ENCODE data around the gene SVIL.
"Not testable (repeated sequence)": the region's sequence is repeated elsewhere in the genome, so short reads cannot be mapped to it uniquely, and the experiment has no call there.

The SVIL gene

GRCh38 chr10:29535778-29536453 is 98.9 kb downstream of the SVIL start:
- no peak for DNase-seq

DNA sequence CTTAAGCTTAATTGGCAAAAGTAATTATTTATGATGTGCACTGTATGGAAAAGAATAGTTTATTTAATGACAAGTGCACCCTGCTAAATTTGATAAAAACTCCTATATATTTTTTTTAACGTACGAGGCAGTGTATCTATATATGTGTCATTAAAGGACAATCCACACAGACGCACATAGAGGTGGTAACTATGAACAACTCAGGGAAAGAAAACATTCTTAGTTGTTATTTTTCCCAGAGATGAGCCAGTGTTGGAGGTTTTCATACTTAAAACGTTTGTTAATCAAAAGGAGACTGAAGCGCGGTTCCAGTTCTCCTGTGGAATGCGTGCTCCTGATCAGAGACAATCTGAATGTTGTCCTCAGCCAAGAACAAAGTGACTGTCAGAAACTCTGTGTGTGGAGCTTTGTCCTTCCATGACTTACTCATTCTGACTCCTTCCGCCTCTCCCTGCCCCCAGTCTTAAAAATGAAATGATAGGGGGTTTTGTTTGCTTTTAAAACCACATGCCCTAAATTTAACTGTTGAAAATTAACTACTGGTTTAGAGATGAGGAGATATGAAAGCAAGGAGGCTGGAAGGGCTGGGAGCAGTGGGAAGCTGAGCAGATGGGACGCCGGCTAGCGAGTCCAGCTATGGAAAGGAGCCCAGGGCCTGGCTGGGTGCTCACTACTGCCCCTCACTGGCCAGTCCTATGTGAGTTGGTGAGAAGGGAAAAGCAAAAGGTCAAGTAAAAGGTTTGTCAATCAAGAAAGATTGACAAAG is 99.6 kb downstream of the SVIL start:
- DNase-seq, result peak; percentile 24

GRCh38 chr10:29534590-29534989 is 100.2 kb downstream of the SVIL start:
- DNase-seq, result no peak

DNA sequence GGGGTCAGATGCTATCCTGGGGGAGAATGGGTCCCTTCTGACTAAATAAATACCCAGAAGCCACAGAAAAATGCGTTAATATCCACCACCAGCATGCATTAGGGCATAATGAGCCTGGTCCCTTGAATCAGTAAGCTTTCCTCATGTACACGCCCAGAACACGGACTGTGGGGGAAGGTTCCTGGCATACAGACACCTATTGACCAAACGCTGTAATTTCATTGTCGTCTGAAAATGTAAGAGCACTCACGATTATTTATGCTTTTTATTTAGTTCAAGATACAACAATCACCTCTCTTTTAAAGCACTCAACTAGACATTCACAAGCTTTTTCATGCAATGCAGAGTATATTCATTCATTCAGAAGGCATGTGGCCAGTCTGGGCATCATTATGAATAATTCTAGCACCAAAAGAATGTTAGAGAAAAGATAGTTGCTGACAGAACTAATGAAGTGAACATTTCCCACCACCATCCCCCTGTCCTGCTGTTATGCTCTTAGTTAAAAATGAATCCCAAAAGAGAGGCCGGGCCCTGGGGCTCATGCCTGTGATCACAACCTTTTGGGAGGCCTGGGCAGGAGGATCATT is 101.0 kb downstream of the SVIL start:
- DNase-seq, result no peak

GRCh38 chr10:29533046-29533445 is 101.7 kb downstream of the SVIL start:
- DNase-seq, result no peak

GRCh38 chr10:29532256-29532878 is 102.4 kb downstream of the SVIL start:
- no peak for DNase-seq

- DNase-seq, result no peak
These were observed 104.4 kb downstream of the SVIL start for GRCh38 chr10:29530112-29530976.

- DNase-seq, result no peak
These were observed 105.6 kb downstream of the SVIL start for GRCh38 chr10:29529146-29529545.

DNA sequence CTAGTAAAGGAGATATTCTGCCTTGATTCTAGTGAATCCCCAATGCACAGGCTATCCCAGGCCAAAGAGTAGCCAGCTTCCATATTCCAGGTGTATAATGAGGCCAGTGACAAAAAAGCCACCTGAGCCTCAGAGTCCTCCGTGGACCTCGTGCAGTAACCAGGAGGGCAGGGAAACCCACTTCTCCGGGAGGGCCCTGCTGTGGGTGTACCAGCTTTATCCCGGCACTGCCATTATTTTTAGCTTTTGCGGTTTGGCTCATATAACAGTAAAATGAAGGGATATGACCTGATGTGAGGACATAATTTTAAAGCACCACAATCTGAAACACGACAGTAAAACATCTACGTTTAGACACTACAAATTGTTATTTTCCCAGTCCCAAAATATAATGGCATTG is 109.0 kb downstream of the SVIL start:
- DNase-seq, result no peak

DNA sequence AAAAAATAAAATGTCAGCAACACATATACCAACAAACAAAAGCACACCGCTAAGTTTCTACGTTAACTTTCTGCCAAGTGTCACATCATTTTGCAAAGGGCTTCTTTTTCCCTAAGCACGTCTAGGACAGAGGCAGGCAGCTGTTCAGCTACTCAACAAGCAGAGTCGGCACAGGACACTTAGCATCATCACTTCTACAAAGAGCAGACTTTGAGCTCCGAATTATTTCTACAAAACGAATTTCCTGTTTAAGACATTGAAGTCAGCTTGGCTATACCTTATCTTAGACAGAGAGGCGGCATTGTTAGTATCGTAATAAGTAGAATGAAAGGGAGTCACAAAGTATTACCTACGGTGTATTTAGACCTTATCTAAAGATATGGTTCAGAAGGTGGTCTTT is 110.1 kb downstream of the SVIL start:
- no peak for DNase-seq

GRCh38 chr10:29524294-29524693 is 110.5 kb downstream of the SVIL start:
- DNase-seq, result no peak

GRCh38 chr10:29522918-29523317 is 111.9 kb downstream of the SVIL start:
- DNase-seq, result no peak

- no peak for DNase-seq
These were observed 112.5 kb downstream of the SVIL start for GRCh38 chr10:29522061-29522855.

DNA sequence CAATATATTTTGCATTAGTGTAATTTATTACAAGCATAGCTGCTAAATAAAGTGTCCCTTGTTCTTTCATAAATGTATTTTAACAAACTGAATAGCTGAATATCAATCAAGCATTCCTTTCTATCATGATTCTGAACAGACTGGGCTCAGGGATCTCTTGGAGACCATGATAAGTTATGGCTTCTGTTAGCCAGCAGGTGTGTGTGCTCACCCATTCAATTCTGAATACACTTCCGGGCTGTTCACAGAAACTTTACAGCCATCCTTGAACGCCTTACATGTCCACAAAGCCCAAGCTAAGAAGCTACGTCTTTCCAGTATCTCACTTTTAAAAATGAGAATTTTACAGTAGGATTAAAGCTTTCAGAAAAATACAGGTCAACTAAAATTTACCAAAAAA is 115.1 kb downstream of the SVIL start:
- DNase-seq, result no peak

GRCh38 chr10:29517352-29517923 is 117.3 kb downstream of the SVIL start:
- no peak for DNase-seq

DNA sequence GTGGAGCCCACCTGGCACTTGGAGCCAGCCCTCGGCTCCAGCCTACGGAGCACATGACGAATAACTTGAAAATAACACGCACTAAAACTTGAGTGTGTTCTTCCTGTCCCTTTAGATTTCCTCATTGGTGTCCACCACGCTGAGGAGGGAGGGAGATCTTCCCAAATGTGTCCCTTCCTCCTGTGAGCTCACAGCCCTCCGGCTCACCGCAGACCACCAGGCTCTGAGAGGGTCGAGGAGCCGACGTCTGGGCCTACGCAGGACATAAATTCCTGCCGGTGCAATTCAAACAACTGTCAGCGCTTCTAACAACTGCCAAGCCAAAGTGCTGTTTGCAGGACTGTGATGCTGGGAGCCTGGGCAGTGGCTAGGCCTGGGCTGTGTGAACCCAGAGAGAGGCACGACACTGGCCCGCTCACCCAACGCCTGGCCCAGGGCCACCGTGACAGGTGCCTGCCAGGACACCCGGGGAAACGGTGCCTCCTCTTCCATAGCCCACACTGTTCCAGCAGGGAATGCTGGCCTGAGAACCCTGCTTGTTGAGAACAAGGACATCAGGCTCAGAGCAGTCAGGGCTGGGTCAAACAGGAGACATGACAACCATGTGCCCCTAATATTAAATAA is 118.3 kb downstream of the SVIL start:
- DNase-seq, result not testable (repeated sequence)

- not testable (repeated sequence) for DNase-seq
These were observed 118.9 kb downstream of the SVIL start for GRCh38 chr10:29515879-29516278.

DNA sequence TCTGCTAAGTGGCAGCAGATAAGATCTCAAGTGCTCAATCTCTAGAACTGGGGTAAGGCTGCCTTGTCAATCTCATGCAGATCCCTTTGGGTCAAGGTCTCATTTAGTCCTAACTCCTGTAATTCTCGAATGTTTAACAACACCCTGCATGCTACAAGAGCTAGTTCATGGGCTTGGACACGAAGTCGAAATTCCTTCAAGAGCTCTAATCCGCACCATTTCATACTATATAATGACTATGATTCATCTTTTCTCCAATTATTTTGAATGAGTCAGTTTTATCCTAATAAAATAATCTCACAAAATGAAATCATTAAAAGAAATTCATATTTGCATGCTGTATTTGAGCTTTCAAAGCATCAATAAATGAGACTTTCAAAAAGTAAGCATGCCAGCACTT is 119.7 kb downstream of the SVIL start:
- DNase-seq, result not testable (repeated sequence)

- no peak for DNase-seq
These were observed 120.5 kb downstream of the SVIL start for GRCh38 chr10:29514306-29514705.

DNA sequence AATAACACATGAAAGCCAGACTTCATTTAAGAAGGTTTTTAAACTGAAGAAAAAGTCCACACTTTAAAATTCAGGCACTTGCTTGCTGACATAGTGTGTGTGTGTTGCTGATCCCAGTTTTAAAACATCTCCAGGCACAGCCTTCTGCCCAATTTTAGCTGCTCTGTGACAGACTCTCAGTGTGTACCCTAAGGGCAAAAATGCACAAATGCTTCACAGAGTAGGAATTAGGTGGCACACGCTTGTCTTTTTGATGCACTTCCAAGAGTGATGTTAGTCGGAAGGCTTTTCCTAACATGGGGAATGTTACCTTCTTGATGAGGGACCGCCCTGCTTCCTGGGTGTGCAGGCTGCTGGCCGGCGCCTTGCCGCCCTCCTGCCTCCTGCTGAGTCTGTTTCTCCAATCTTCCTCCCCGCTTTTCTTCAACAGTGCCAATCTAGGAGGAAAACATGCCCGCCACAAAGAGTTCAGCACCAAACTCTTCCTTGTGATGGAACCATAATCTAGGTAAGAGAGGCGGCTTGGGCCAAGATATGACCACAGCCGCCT is 122.3 kb downstream of the SVIL start:
- DNase-seq, result no peak

DNA sequence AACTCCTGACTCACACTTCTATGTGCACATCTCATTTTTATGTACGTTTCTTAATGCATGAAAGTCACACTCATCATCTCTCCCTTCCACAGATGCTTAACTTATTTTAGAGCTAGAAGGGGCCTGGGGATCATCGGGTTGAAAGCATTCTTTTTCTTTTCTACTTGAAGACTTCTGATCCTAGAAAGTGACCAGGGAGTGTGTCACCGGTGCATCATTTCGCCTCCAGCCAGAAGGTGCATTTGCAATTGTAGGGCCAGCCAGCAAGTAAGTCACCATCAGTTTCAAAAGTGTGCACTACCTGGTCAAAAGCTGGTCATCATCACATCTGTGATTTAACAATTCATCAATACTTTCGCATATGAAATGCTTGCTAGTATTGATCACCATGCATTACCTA is 123.0 kb downstream of the SVIL start:
- DNase-seq, result not testable (repeated sequence)

Measured in DMS 273 treated with DMSO at 0.1 percent for 48 hours (cell line).